OCI-LY7 (cell line): ENCODE results near the gene TARDBP. TPM values are rescaled to one million over a fixed set of nuclear protein-coding genes. Genes with fewer than 3 reads are reported as not detected.

Experiments
- BruUV-seq: library from RNA; stranded (reverse); fragments of 400-500 nt; replicated peaks from 2 replicates; lab custom pipeline; 2021; lab: Mats Ljungman, UMichigan
- CTCF ChIA-PET: fragments of 300-600 bp; sonication (Branson Sonifier 250); formaldehyde crosslinking; loops from one replicate; lab custom pipeline; 2022; ENCODE audit warnings: antibody characterized with exemption; ENCODE audit not compliant: unreplicated experiment; lab: Charles Lee
- POLR2A ChIA-PET: fragments of 300-600 bp; sonication (Branson Sonifier 250); formaldehyde crosslinking; loops from one replicate; lab custom pipeline; 2022; ENCODE audit warnings: antibody characterized with exemption; lab: Charles Lee
- DNase-seq: peaks from one replicate; pipeline ENCODE4 v3.0.0-alpha.2; 2015; ENCODE audit warnings: low spot score
- H2AFZ ChIP-seq: fragments of 200-600 bp; sonication (generic), shearing (Covaris generic); 2 replicates; pipeline ENCODE4 v1.6.1; 2014; ENCODE audit warnings: mild to moderate bottlenecking, antibody characterized with exemption, low read length, moderate library complexity
- H3K27ac ChIP-seq: fragments of 200-600 bp; sonication (generic); 2 replicates; pipeline ENCODE4 v1.5.1; 2014; ENCODE audit warnings: mixed run types, low read depth, mild to moderate bottlenecking, moderate library complexity, low read length, inconsistent platforms; ENCODE audit not compliant: poor library complexity, severe bottlenecking
- H3K36me3 ChIP-seq: fragments of 200-600 bp; sonication (generic); 2 replicates; pipeline ENCODE4 v1.6.1; 2014; ENCODE audit warnings: mild to moderate bottlenecking, antibody characterized with exemption, low read length, moderate library complexity, mixed read lengths; ENCODE audit not compliant: insufficient read depth
- H3K4me1 ChIP-seq: fragments of 200-600 bp; sonication (generic); 2 replicates; pipeline ENCODE4 v1.5.1; 2014; ENCODE audit warnings: mild to moderate bottlenecking, low read length; ENCODE audit not compliant: insufficient read depth, poor library complexity, severe bottlenecking
- H3K4me2 ChIP-seq: fragments of 200-600 bp; sonication (generic); 2 replicates; pipeline ENCODE4 v1.6.1; 2014; ENCODE audit warnings: mild to moderate bottlenecking, low read length
- H3K4me3 ChIP-seq: fragments of 200-600 bp; sonication (generic); 2 replicates; pipeline ENCODE4 v1.5.1; 2014; ENCODE audit warnings: mild to moderate bottlenecking, low read depth, low read length; ENCODE audit not compliant: poor library complexity, severe bottlenecking
- H3K79me2 ChIP-seq: fragments of 200-600 bp; sonication (generic); 2 replicates; pipeline ENCODE4 v1.6.1; 2016; ENCODE audit warnings: low read depth, mild to moderate bottlenecking, low read length, moderate library complexity, mixed read lengths; ENCODE audit not compliant: insufficient read depth
- H3K9me2 ChIP-seq: fragments of 200-600 bp; sonication (generic); 2 replicates; pipeline ENCODE4 v1.6.1; 2016; ENCODE audit warnings: mild to moderate bottlenecking, low read length, mixed read lengths; ENCODE audit not compliant: insufficient read depth
- H3K9me3 ChIP-seq: fragments of 200-600 bp; sonication (generic); 2 replicates; pipeline ENCODE4 v1.6.1; 2014; ENCODE audit warnings: mild to moderate bottlenecking, mixed run types, low read length, mixed read lengths
- H4K20me1 ChIP-seq: fragments of 200-600 bp; sonication (generic); 2 replicates; pipeline ENCODE4 v1.6.1; 2014; ENCODE audit warnings: mild to moderate bottlenecking, antibody characterized with exemption, low read length, moderate library complexity, mixed read lengths; ENCODE audit not compliant: insufficient read depth
- CTCF ChIP-seq: fragments of 200-600 bp; sonication (generic); conservative IDR thresholded peaks from 2 replicates; pipeline ENCODE4 v1.5.1; 2014; ENCODE audit warnings: mild to moderate bottlenecking, antibody characterized with exemption, low read length, moderate library complexity, mixed read lengths
- EZH2phosphoT487 ChIP-seq: fragments of 200-600 bp; sonication (generic); IDR thresholded peaks from 2 replicates; pipeline ENCODE4 v1.6.1; 2018; ENCODE audit warnings: low read depth, borderline replicate concordance, mild to moderate bottlenecking, mixed run types, antibody characterized with exemption, low read length, moderate library complexity, mixed read lengths
- intact Hi-C: fragments of 100-400 bp; cut with micrococcal nuclease; formaldehyde crosslinking; loops from one replicate; pipeline ENCODE4 v1.10.0; 2022; ENCODE audit not compliant: unreplicated experiment
- total RNA-seq, 2 experiments: library from RNA; depleted of rRNA in 1 of 2; stranded (reverse); fragments of >200 nt in 1 of 2; shearing (Covaris generic) in 1 of 2; gene quantifications; 2 replicates each; pipeline ENCODE4 v1.2.3, GENCODE V29; 2014 to 2022

Gene TARDBP
- total RNA-seq, 2 experiments from 2014 or later, result 145 to 277 TPM

DNA sequence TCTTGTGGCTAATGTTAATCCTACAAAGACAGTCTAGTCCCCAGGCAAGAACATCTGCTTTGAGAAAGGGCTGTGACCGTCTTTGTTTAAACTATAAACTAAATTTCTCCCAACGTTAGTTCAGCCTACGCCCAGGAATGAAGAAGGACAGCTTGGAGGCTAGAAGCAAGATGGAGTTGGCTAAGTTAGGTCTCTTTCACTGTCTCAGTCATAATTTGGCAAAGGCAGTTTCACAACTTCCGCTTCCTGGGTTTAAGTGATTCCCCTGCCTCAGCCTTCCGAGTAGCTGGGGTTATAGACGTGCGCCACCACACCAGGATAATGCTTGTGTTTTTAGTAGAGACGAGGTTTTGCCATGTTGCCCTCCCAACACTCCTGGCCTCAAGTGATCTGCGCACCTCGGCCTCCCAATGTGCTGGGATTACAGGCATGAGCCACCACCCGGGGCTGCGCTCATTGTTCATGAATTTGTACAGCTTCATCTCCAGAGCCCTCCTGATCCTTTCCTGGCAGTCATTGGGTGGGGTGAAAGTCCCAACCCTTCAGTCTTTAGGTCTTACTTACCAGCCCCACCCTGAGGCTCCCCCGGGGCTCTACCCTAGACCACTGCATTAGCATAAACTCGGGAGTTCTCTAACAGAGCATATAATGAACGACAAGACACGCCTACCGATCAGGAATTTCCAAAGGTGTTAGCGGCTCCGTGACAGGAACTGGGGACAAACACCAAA is 39.5 kb downstream of the TARDBP start:
- TSS peak; percentile 34 for BruUV-seq
- ChIA-PET CTCF (interaction anchor here (0.5 to 0.6 kb wide), 2 partner anchors 28 to 80 kb away, joined by 3 to 4 read pairs; no protein-coding TSS in a partner anchor), POLR2A (no interaction called here)
- peak; percentile 58 for DNase-seq
- Histone ChIP-seq H3K4me2 (peak overlapping the region; percentile 52), H3K36me3 (peaks cover 31% of the 10 kb centered on the region), H3K9me3 (no peaks in the 10 kb centered on the region), H3K79me2 (peaks cover 6% of the 10 kb centered on the region; the same call in 1 of the 2 replicates), H4K20me1 (0 out of 2 replicates have a peak, but pooled peaks cover 3% of the 10 kb centered on the region), H3K9me2 (no peaks in the 10 kb centered on the region), H3K4me3 (no peak overlapping the region), H3K27ac (peak overlapping the region; percentile 76), H3K4me1 (peaks cover 37% of the 10 kb centered on the region), H2AFZ (peak overlapping the region; percentile 64; the same call in 1 of the 2 replicates)
- intact Hi-C loops, result no loop called here
- TF ChIP-seq CTCF (no peak), EZH2phosphoT487 (no peak)

DNA sequence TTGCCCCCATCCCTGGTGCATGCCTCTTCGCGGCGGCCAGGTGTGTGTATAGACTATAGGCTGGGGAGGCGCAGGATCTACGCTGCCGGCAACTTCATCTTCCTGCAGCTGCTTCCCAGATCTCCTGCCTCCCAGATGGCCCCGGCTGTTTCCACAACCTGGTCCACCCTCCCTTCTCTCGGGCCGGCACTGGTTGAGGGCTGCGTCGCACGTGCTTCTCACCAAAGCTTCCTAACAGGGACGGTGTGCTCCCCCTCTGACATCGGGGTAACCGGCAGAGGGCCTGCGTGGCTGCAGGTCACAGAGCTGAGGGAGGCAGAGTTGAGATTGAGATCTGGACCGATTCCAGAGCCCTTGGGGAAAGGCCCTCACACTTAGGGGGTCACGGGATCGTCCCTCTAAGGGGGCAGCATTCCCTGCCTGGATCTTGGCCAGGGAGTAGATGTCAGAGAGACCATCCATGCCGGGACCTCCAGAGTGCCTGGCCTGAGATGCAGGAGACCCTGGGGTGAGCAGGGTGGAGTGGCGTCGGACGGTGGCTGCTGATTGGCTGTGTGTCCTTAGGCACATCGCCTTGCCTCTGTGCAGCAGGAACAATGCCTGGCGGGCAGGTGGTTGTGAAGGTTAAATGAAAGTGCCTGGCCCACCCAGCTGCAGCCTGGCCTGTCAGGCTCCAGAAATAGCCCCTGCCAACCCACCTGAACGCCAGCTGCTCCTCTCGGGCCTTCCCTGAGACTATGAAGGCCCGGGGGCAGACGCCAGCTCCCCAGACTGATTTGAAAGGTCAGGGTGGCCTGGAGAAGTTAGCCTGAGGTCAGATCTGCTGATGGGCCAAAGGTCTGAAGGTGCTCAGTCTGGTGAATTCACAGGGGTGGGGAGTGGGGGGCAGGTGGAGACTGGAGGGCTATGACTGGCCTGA is 40.6 kb downstream of the TARDBP start:
- Histone ChIP-seq H4K20me1 (0 out of 2 replicates have a peak, but pooled peaks cover 3% of the 10 kb centered on the region), H3K9me2 (no peaks in the 10 kb centered on the region), H3K27ac (peak overlapping the region; percentile 76), H3K4me1 (peaks cover 43% of the 10 kb centered on the region), H3K9me3 (no peaks in the 10 kb centered on the region), H3K4me2 (peak overlapping the region; percentile 52), H3K36me3 (peaks cover 43% of the 10 kb centered on the region), H3K4me3 (no peak overlapping the region), H2AFZ (no peak overlapping the region), H3K79me2 (peaks cover 17% of the 10 kb centered on the region; the same call in 1 of the 2 replicates)
- TF ChIP-seq CTCF (peak; percentile 31; the same call in 1 of the 2 replicates), EZH2phosphoT487 (no peak)
- BruUV-seq, result no TSS peak
- POLR2A ChIA-PET, result interaction anchor here (0.6 to 0.7 kb wide), 2 partner anchors 18 to 596 kb away, joined by 3 read pairs; no protein-coding TSS in a partner anchor
- DNase-seq, result peak; percentile 80
- intact Hi-C loops, result no loop called here
- CTCF ChIA-PET, result no interaction called here
